IPS-18a (cell line): Measurements from ENCODE around the gene BABAM2.
"Not testable (repeated sequence)": the region's sequence is repeated elsewhere in the genome, so short reads cannot be mapped to it uniquely, and the experiment has no call there.

Experiments
- H3K27ac ChIP-seq: one replicate; pipeline ENCODE4 v1.5.1; 2013; ENCODE audit warnings: low read length
- H3K27me3 ChIP-seq: one replicate; pipeline ENCODE4 v1.6.1; 2013; ENCODE audit warnings: mild to moderate bottlenecking, low read length; ENCODE audit not compliant: control insufficient read depth, insufficient read depth
- H3K36me3 ChIP-seq: one replicate; pipeline ENCODE4 v1.6.1; 2013; ENCODE audit warnings: low read depth, low read length; ENCODE audit not compliant: control insufficient read depth
- H3K4me1 ChIP-seq: one replicate; pipeline ENCODE4 v1.6.1; 2013; ENCODE audit warnings: low read depth, low read length; ENCODE audit not compliant: control insufficient read depth
- H3K4me3 ChIP-seq: one replicate; pipeline ENCODE4 v1.5.1; 2013; ENCODE audit warnings: low read length
- H3K9ac ChIP-seq: one replicate; pipeline ENCODE4 v1.6.1; 2013; ENCODE audit warnings: mild to moderate bottlenecking, low read length, moderate library complexity
- H3K9me3 ChIP-seq: one replicate; pipeline ENCODE4 v1.6.1; 2013; ENCODE audit warnings: low read depth, low read length; ENCODE audit not compliant: control insufficient read depth

The BABAM2 gene

GRCh38 chr2:28333606-28334526, 443.3 kb downstream of the BABAM2 start:
- Histone ChIP-seq H3K27ac (no peak overlapping the region), H3K9me3 (no peaks in the 10 kb centered on the region), H3K27me3 (no peaks in the 10 kb centered on the region), H3K9ac (no peak overlapping the region), H3K4me1 (peaks cover 6% of the 10 kb centered on the region), H3K36me3 (no peaks in the 10 kb centered on the region), H3K4me3 (no peak overlapping the region)

GRCh38 chr2:28334527-28334894, 444.0 kb downstream of the BABAM2 start:
- no peak overlapping the region for H3K4me3 ChIP-seq
- H3K27me3 ChIP-seq = no peaks in the 10 kb centered on the region
- no peaks in the 10 kb centered on the region for H3K9me3 ChIP-seq
- no peak overlapping the region for H3K27ac ChIP-seq
- H3K9ac ChIP-seq = no peak overlapping the region
- peaks cover 6% of the 10 kb centered on the region for H3K4me1 ChIP-seq
- no peaks in the 10 kb centered on the region for H3K36me3 ChIP-seq

GRCh38 chr2:28335265-28335664, 444.7 kb downstream of the BABAM2 start:
- H3K4me3 ChIP-seq, H3K27ac ChIP-seq, H3K9ac ChIP-seq, H3K27me3 ChIP-seq, H3K9me3 ChIP-seq, H3K4me1 ChIP-seq, H3K36me3 ChIP-seq: not testable (repeated sequence)

GRCh38 chr2:28335666-28336065, 445.1 kb downstream of the BABAM2 start:
- Histone ChIP-seq H3K9ac (no peak overlapping the region), H3K4me3 (no peak overlapping the region), H3K27me3 (no peaks in the 10 kb centered on the region), H3K4me1 (peaks cover 6% of the 10 kb centered on the region), H3K9me3 (no peaks in the 10 kb centered on the region), H3K27ac (no peak overlapping the region), H3K36me3 (no peaks in the 10 kb centered on the region)

- H3K36me3 ChIP-seq = no peaks in the 10 kb centered on the region
- no peak overlapping the region for H3K9ac ChIP-seq
- H3K9me3 ChIP-seq = no peaks in the 10 kb centered on the region
- H3K27ac ChIP-seq = no peak overlapping the region
- H3K4me1 ChIP-seq = peaks cover 6% of the 10 kb centered on the region
- no peaks in the 10 kb centered on the region for H3K27me3 ChIP-seq
- H3K4me3 ChIP-seq = no peak overlapping the region
Measured at GRCh38 chr2:28336264-28336980, 445.9 kb downstream of the BABAM2 start.

GRCh38 chr2:28336982-28337627, 446.6 kb downstream of the BABAM2 start:
- Histone ChIP-seq H3K27me3 (no peaks in the 10 kb centered on the region), H3K4me3 (no peak overlapping the region), H3K9ac (no peak overlapping the region), H3K4me1 (peaks cover 6% of the 10 kb centered on the region), H3K27ac (no peak overlapping the region), H3K9me3 (no peaks in the 10 kb centered on the region), H3K36me3 (no peaks in the 10 kb centered on the region)

GRCh38 chr2:28338046-28338817, 447.7 kb downstream of the BABAM2 start:
- H3K4me1 ChIP-seq = peaks cover 17% of the 10 kb centered on the region
- no peak overlapping the region for H3K9ac ChIP-seq
- H3K4me3 ChIP-seq = no peak overlapping the region
- H3K27ac ChIP-seq = no peak overlapping the region
- no peaks in the 10 kb centered on the region for H3K36me3 ChIP-seq
- no peaks in the 10 kb centered on the region for H3K9me3 ChIP-seq
- H3K27me3 ChIP-seq = no peaks in the 10 kb centered on the region

GRCh38 chr2:28338831-28339321, 448.3 kb downstream of the BABAM2 start:
- no peaks in the 10 kb centered on the region for H3K27me3 ChIP-seq
- no peak overlapping the region for H3K9ac ChIP-seq
- no peak overlapping the region for H3K27ac ChIP-seq
- H3K4me3 ChIP-seq = no peak overlapping the region
- H3K4me1 ChIP-seq = peaks cover 19% of the 10 kb centered on the region
- no peaks in the 10 kb centered on the region for H3K9me3 ChIP-seq
- no peaks in the 10 kb centered on the region for H3K36me3 ChIP-seq

- no peak overlapping the region for H3K9ac ChIP-seq
- H3K4me3 ChIP-seq = no peak overlapping the region
- H3K27ac ChIP-seq = no peak overlapping the region
- no peaks in the 10 kb centered on the region for H3K36me3 ChIP-seq
- H3K9me3 ChIP-seq = no peaks in the 10 kb centered on the region
- no peaks in the 10 kb centered on the region for H3K27me3 ChIP-seq
- H3K4me1 ChIP-seq = peaks cover 19% of the 10 kb centered on the region
Measured at GRCh38 chr2:28339516-28340175, 449.1 kb downstream of the BABAM2 start.

- H3K9me3 ChIP-seq = no peaks in the 10 kb centered on the region
- no peaks in the 10 kb centered on the region for H3K27me3 ChIP-seq
- H3K27ac ChIP-seq = no peak overlapping the region
- H3K4me3 ChIP-seq = no peak overlapping the region
- H3K4me1 ChIP-seq = peaks cover 19% of the 10 kb centered on the region
- H3K9ac ChIP-seq = no peak overlapping the region
- no peaks in the 10 kb centered on the region for H3K36me3 ChIP-seq
Measured at GRCh38 chr2:28340312-28341202, 450.0 kb downstream of the BABAM2 start.
